ENCODE data around the gene PTPRH. TPM values are rescaled to one million over a fixed set of nuclear protein-coding genes. Genes with fewer than 3 reads are reported as not detected.

Gene PTPRH
- total RNA-seq, 2 experiments from 2014 or later = not detected

DNA sequence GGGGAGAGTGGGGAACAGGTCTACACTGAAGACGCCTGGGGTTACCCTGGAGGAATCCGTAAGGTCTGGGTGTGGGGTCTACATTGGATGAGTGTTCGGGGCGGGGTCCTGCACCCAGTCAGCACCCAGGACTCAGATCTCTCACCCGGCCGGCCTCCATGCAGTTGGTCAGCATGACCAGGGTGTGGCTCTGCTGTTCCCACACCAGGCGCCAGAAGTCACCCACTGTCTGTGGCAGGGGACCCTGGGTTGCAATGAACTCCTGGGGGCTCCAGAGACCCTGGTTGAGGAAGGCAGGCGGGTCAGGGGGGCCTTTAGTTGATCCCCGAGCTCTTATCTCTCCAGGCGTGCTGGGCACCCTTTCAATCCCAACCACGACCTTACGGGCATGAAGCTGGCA lies 23.2 kb downstream of the PTPRH start:
- peaks cover 22% of the 10 kb centered on the region for H3K27me3 Mint-ChIP-seq
- H3K9me3 Mint-ChIP-seq = no peaks in the 10 kb centered on the region
- ChIA-PET CTCF (no interaction called here), POLR2A (no interaction called here)
- intact Hi-C loops (cut with micrococcal nuclease) = no loop called here
- no peaks in the 10 kb centered on the region for H3K36me3 Mint-ChIP-seq
- no peak overlapping the region for H3K27ac Mint-ChIP-seq
- no peaks in the 10 kb centered on the region for H3K4me1 Mint-ChIP-seq (ENCODE audit: low read depth)
- no peak overlapping the region for H3K4me3 Mint-ChIP-seq
- DNase-seq = no peak

DNA sequence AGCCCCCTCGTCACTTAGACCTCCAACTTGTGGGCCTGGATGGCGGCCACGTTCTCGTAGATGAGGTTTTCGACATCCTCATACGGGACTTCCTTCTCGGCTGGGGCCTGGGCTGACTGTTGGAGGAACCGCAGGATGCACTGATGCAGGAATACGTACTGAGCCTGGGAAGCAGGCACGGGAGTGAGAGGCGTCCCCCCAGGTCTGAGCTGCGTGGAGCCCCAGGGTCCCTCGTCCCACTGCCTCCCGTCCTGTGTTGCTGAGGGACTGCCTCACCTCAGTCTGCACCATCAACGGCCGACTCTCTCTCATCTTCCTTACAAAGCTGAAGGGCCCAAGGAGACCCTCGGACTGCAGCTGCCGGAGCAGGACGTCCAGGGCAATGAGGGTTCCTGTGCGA lies 27.6 kb downstream of the PTPRH start:
- Mint-ChIP-seq H3K36me3 (no peaks in the 10 kb centered on the region), H3K9me3 (no peaks in the 10 kb centered on the region), H3K4me1 (ENCODE audit: low read depth) (peaks cover 16% of the 10 kb centered on the region), H3K27me3 (peaks cover 47% of the 10 kb centered on the region), H3K27ac (no peak overlapping the region), H3K4me3 (no peak overlapping the region)
- intact Hi-C loops (cut with micrococcal nuclease) = no loop called here
- ChIA-PET CTCF (no interaction called here), POLR2A (interaction anchor here (0.5 kb wide), 1 partner anchor 285 kb away, joined by 3 read pairs; no protein-coding TSS in a partner anchor)
- no peak for DNase-seq

DNA sequence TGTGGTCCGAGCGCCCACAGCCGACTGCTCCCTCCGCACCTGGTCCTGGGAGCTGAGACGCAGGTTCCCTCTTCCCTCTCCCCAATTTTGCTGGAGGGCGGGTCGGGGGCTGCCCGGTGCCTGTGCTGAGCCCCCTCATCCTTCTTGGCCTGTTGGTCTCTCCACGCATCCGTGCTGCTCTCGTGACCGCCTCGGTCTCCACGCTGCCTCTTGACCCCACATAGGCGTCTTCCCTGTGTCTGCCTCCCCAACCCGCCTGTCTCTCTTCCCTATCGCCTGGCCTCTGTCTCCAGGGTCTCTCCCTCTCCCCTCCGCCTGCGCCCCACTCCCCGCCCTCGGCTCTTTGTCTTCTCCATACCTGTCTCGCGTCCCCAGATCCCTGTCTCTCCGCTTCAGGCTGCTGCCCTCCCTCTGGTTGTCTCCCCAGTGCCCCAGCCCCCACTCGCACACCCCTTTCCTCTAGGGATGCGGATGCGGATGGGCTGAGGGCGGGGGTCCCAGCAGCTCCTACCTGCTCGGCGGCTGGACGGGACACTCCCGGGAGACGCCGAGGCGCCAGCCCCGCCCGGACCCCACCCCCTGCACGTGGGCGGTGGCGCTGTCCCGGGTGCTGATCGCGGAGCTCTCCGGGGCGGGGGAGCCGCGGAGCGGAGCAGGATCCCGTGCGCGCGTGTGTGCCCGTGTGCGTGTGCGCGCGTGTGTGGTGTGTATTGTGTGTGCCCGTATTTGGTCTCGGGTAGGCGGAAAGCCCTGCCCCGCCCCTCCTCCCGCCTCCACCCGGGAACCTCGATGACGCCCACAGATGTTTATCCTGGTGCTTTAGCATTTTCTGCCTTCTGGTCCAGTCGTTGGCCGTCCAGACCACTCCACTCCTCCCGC lies 29.5 kb downstream of the PTPRH start, which contains the start of gene SYT5:
TSS of gene SYT5 (minus strand) at position 684 of the 879 bp plus-strand sequence. CDS start 1,248 bp downstream, outside the sequence.
- Mint-ChIP-seq H3K4me3 (peak within 1 kb of the TSS; percentile 51), H3K27me3 (peaks cover 55% of the 10 kb centered on the region), H3K4me1 (ENCODE audit: low read depth) (peaks cover 16% of the 10 kb centered on the region), H3K36me3 (no peaks in the 10 kb centered on the region), H3K9me3 (no peaks in the 10 kb centered on the region), H3K27ac (no peak within 1 kb of the TSS)
- intact Hi-C loops (cut with micrococcal nuclease) = loop anchor here (10.0 kb wide), 1 partner anchor 75 kb away; the partner anchor contains the start of gene PPP6R1
- DNase-seq = peak; percentile 74
- CTCF ChIA-PET = interaction anchor here (0.7 to 1.1 kb wide), 2 partner anchors 19 to 324 kb away, joined by 4 to 5 read pairs; no protein-coding TSS in a partner anchor
- POLR2A ChIA-PET = no interaction called here

DNA sequence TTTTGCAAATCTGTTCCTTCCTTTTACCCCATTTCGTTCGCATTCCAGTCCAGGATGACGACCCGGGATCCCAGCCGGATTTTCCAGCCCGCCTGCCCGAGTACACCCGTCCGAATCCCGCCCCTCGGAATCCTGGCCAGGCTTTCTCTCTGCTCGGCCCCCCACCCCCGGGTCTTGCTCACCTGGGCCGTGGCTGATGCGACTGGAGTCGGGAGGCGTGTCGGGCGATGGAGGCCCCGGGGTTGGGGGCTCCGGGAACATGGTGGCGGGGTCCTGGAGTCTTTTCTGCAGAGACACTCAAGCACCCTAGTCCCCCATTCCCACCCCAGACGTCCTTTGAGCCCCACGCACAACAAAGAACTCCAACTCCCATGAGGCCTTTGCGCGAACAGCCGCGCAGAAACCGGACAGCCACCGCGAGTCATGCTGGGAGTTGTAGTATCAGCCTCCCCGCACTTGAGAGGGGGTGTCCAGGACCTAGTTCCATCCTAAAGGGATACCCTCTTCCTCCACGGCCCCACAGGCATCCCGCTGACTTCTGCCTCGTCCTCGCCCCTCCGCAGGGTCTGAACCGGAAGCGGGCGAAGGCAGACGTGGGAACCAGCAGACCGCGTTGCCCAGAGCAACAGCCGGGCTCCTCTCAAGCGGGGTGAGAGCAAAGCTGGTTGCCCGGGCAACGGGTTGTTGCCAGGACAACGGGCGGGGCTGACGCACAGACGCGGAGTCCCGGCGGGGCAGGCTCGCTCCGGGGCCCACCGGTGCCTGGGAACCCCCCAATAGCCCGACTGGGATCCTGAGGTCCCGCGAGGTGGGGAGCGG lies 30.3 kb downstream of the PTPRH start:
- Mint-ChIP-seq H3K4me3 (peak overlapping the region; percentile 51), H3K9me3 (no peaks in the 10 kb centered on the region), H3K27ac (no peak overlapping the region), H3K27me3 (peaks cover 59% of the 10 kb centered on the region), H3K36me3 (no peaks in the 10 kb centered on the region), H3K4me1 (ENCODE audit: low read depth) (peaks cover 18% of the 10 kb centered on the region)
- intact Hi-C loops (cut with micrococcal nuclease) = loop anchor here (10.0 kb wide), 1 partner anchor 76 kb away; the partner anchor contains the start of gene PPP6R1
- DNase-seq = peak; percentile 92
- ChIA-PET CTCF (interaction anchor here (0.9 kb wide), 1 partner anchor 289 kb away, joined by 3 read pairs; no protein-coding TSS in a partner anchor), POLR2A (no interaction called here)

DNA sequence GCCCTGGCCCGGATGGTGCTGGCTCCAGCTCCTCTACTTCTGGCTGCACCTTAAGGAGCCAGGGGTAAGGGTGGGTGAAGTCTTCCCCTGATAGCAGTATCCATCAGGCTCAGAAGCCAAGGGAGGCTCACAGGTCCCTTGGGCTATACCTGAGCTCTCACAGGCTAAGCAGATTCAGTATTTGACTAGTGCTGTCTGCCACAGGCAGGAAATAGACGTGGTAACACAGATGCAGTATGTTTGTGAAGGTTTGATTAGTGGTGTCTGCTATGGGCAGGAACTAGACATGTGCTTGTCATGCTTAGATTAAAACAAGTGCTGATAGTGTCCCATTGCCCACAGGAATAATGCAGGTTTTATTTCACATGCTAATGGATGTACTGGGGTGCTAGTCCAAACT lies 33.2 kb downstream of the PTPRH start:
- H3K4me3 Mint-ChIP-seq = no peak overlapping the region
- CTCF ChIA-PET = interaction anchor here (3.2 kb wide), 1 partner anchor 16 kb away, joined by 17 read pairs; no protein-coding TSS in a partner anchor

DNA sequence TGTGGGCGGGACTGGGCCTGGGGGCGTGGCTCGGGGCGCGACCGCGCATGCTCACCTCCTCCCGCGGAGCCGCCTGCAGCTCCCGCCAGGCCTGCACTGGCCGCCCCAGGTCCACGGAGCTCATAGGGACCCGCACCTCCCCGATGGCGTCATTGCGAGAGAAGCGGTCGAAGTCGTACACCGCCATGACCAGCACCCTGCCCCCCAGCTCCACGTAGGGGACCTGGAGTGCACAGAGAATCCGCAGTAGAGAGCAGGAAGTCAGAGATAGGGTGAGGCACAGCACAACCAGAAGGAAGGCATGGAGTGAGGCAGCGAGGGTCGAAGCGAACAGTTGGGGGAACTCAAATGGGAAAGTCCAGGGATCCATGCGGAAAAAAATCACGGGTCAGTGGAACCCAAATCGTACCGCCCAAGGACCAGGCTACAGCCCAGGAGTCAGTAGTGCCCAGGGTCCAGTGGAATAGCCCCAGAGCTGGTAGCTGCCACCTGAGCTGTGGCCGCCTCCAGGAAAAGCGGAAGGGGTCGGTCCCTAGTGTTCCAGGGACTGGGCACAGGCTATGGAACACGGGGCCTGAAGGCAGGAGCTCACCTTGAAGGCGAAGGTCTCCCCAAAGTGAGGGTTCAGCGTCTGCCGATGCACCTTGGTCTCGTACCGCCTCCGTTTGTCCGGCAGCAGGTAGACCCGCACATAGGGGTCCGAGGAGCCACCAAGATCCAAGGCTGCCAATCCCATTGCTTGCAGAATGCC lies 34.0 kb downstream of the PTPRH start:
- no peaks in the 10 kb centered on the region for H3K36me3 Mint-ChIP-seq
- DNase-seq = no peak
- no peaks in the 10 kb centered on the region for H3K9me3 Mint-ChIP-seq
- intact Hi-C loops (cut with micrococcal nuclease) = loop anchor here (10.0 kb wide), 1 partner anchor 80 kb away; the partner anchor contains the start of gene PPP6R1
- no peak overlapping the region for H3K27ac Mint-ChIP-seq
- CTCF ChIA-PET = interaction anchor here (1.1 to 3.2 kb wide), 3 partner anchors 10 to 87 kb away, joined by 3 to 17 read pairs (median 9); no protein-coding TSS in a partner anchor
- peaks cover 16% of the 10 kb centered on the region for H3K4me1 Mint-ChIP-seq (ENCODE audit: low read depth)
- H3K27me3 Mint-ChIP-seq = peaks cover 62% of the 10 kb centered on the region
- POLR2A ChIA-PET = no interaction called here
- H3K4me3 Mint-ChIP-seq = no peak overlapping the region

More for the DNA sequence above, 33.2 kb downstream of the PTPRH start:
- POLR2A ChIA-PET = no interaction called here
- Mint-ChIP-seq H3K4me1 (ENCODE audit: low read depth) (peaks cover 21% of the 10 kb centered on the region), H3K9me3 (no peaks in the 10 kb centered on the region), H3K27me3 (peaks cover 65% of the 10 kb centered on the region), H3K27ac (no peak overlapping the region), H3K36me3 (no peaks in the 10 kb centered on the region)
- intact Hi-C loops (cut with micrococcal nuclease) = loop anchor here (10.0 kb wide), 1 partner anchor 79 kb away; the partner anchor contains the start of gene PPP6R1
- DNase-seq = no peak

DNA sequence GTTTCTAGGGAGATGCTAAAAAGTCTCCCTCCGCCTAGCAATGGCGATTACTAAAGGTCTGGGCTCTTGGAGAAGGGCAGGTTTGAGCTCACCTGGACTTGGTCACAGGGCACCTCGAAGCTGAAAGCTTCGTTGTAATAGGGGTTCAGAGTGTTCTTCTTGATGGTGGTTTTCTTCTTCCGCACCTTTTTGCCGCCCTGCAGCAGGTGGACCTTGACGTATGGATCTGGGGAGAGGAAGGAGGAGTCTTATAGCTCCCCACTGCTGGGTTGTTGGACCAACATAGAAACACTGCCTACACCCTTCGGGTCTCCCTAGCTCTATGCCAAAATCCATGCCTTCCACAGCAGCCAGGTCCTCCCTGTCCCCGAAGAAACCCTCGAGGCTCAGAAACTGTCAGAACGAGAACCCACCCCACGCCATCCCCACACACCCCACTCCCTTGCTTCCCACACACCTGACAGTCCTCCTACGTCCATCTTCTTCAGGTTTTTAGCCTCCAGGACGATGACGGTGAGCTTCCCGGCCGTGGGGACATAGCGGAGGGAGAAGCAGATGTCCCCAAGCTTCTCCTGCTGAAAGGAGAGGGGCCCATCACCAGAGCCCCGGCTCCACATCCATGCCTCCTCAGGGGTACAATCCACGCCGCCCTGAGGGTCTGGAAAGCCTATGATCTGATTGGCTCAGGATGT lies 34.7 kb downstream of the PTPRH start:
- Mint-ChIP-seq H3K36me3 (no peaks in the 10 kb centered on the region), H3K4me3 (no peak overlapping the region), H3K9me3 (no peaks in the 10 kb centered on the region), H3K27me3 (peaks cover 61% of the 10 kb centered on the region), H3K4me1 (ENCODE audit: low read depth) (peaks cover 10% of the 10 kb centered on the region), H3K27ac (no peak overlapping the region)
- CTCF ChIA-PET = interaction anchor here (1.1 to 3.2 kb wide), 3 partner anchors 10 to 86 kb away, joined by 3 to 17 read pairs (median 9); no protein-coding TSS in a partner anchor
- intact Hi-C loops (cut with micrococcal nuclease) = loop anchor here (10.0 kb wide), 1 partner anchor 80 kb away; the partner anchor contains the start of gene PPP6R1
- DNase-seq = no peak
- POLR2A ChIA-PET = no interaction called here

DNA sequence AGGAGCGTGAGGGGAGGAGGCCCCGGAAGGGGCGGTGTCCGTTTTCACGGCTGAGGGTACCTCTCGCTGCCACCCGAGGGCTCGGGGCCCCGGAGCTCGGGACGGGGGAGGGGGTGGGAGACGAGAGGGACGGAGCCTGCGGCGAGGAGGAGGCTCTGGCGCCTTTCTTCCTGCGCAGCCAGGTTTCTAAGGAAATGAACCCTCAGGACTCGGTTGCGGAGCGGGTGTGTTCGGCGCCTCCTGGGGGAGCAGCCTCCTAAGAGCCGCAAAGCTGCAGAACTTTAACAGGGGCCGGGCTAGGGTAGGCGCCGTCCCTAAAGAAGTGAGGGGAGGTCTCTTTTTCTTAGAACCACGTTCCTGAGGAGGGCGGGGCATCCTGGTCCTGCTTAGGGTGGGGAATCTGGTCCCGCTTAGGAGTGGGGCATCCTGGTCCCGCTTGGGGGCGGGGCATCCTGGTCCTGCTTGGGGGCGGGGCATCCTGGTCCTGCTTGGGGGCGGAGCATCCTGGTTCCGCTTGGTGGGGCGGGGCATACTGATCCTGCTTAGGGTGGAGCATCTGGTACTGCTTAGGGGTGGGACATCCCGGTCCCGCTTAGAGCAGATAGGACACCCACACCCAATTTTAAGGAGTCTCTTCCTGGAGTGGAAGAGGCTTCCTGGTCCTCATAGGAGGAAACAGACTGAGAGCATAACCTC lies 35.4 kb downstream of the PTPRH start:
- DNase-seq = peak; percentile 69
- CTCF ChIA-PET = interaction anchor here (1.1 to 3.2 kb wide), 3 partner anchors 9 to 86 kb away, joined by 3 to 17 read pairs (median 9); no protein-coding TSS in a partner anchor
- Mint-ChIP-seq H3K9me3 (no peaks in the 10 kb centered on the region), H3K27me3 (peaks cover 62% of the 10 kb centered on the region), H3K27ac (no peak overlapping the region), H3K4me1 (ENCODE audit: low read depth) (peaks cover 5% of the 10 kb centered on the region), H3K36me3 (no peaks in the 10 kb centered on the region), H3K4me3 (peak overlapping the region; percentile 43)
- POLR2A ChIA-PET = interaction anchor here (0.7 kb wide), 1 partner anchor 656 kb away, joined by 3 read pairs; no protein-coding TSS in a partner anchor
- intact Hi-C loops (cut with micrococcal nuclease) = loop anchor here (10.0 kb wide), 1 partner anchor 81 kb away; the partner anchor contains the start of gene PPP6R1

DNA sequence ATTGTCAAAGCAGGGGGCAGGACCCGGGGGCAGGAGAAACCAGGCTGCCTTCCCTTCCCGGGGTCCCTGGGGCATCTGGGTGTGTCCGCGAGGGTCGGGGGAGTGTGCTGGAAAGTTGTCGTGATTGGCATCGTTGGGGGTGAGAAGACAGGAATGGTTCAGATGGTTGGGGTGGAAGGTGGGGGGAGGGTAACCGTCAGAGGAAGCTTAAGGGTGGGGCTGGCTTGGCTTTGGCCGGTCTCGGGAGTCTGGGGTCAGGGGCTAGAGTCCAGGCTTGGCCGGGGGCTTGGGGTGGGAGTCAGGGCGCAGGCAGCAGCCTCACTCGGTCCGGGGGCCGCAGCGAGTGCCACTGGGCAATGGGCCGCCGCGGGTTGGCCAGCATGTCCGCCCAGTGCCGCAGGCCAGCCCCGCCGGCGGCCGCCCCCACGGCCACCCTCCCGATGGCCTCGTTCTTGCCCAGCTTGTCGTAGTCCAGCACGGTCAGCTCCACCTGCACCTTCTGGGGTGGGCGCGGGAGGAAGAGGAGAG lies 36.1 kb downstream of the PTPRH start:
- no peaks in the 10 kb centered on the region for H3K9me3 Mint-ChIP-seq
- intact Hi-C loops (cut with micrococcal nuclease) = loop anchor here (10.0 kb wide), 1 partner anchor 82 kb away; the partner anchor contains the start of gene PPP6R1
- H3K27me3 Mint-ChIP-seq = peaks cover 59% of the 10 kb centered on the region
- no peak overlapping the region for H3K27ac Mint-ChIP-seq
- DNase-seq = no peak
- no peaks in the 10 kb centered on the region for H3K36me3 Mint-ChIP-seq
- ChIA-PET POLR2A (interaction anchor here (0.7 kb wide), 1 partner anchor 655 kb away, joined by 3 read pairs; no protein-coding TSS in a partner anchor), CTCF (interaction anchor here (3.2 kb wide), 1 partner anchor 13 kb away, joined by 17 read pairs; no protein-coding TSS in a partner anchor)
- H3K4me1 Mint-ChIP-seq (ENCODE audit: low read depth) = peaks cover 5% of the 10 kb centered on the region
- peak overlapping the region; percentile 43 for H3K4me3 Mint-ChIP-seq

DNA sequence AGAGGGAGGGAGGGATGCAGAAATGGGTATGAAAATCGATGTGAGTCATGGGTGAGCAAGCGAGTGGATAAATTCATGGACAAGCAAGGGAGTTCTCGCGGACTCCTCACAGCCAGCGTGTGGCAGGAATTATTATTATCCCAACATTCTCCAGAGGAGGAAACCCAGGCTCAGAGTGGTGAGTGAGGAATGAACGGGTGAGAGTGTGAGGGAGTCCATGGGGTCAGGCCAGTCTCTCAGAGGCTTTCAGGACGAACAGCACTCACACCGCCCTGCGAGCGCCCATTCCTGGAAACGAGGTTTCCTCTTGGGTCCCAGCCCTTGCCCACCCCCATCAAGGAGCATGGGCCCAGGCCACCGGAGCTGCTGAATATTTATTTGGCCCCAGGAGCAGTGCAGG lies 36.6 kb downstream of the PTPRH start:
- H3K9me3 Mint-ChIP-seq = no peaks in the 10 kb centered on the region
- ChIA-PET POLR2A (no interaction called here), CTCF (no interaction called here)
- no peak overlapping the region for H3K4me3 Mint-ChIP-seq
- H3K27me3 Mint-ChIP-seq = peaks cover 57% of the 10 kb centered on the region
- H3K36me3 Mint-ChIP-seq = no peaks in the 10 kb centered on the region
- DNase-seq = no peak
- intact Hi-C loops (cut with micrococcal nuclease) = loop anchor here (10.0 kb wide), 1 partner anchor 82 kb away; the partner anchor contains the start of gene PPP6R1
- no peak overlapping the region for H3K27ac Mint-ChIP-seq
- H3K4me1 Mint-ChIP-seq (ENCODE audit: low read depth) = peaks cover 5% of the 10 kb centered on the region

Measured in activated CD4-positive, alpha-beta memory T cell treated with anti-CD3 and anti-CD28 coated beads for 36 hours (primary cell).